HepG2 (cell line): ENCODE data around the gene SNX7.

ENCODE experiments used
- NFE2 ChIP-seq: sonication (generic); formaldehyde crosslinking; IDR thresholded peaks from 2 replicates; pipeline ENCODE4 v1.4.0; 2020; ENCODE audit warnings: missing genetic modification reagents
- POLR2A ChIP-seq, 2 experiments: IDR thresholded peaks; 2 replicates each; pipeline ENCODE4 v1.6.1; 2011; ENCODE audit warnings: low read depth in 2 of 2, low read length in 2 of 2, mild to moderate bottlenecking in 1 of 2, moderate library complexity in 1 of 2; ENCODE audit not compliant: insufficient read depth in 1 of 2
- TCF12 ChIP-seq, 2 experiments: fragments of 450-650 bp in 1 of 2; sonication (generic) in 1 of 2; formaldehyde crosslinking in 1 of 2; IDR thresholded peaks; 2 replicates each; pipeline versions ENCODE4 v1.6.1 to v1.8.0; 2017 to 2022; ENCODE audit warnings: antibody characterized with exemption in 1 of 2, mild to moderate bottlenecking in 1 of 2, missing genetic modification reagents in 1 of 2, moderate library complexity in 1 of 2
- ZBTB1 ChIP-seq: sonication (generic); formaldehyde crosslinking; IDR thresholded peaks from 2 replicates; pipeline ENCODE4 v1.4.0; 2020; ENCODE audit warnings: missing genetic modification reagents, borderline replicate concordance
- TF ChIP-seq, protein P1 (sequence below): sonication (generic); formaldehyde crosslinking; IDR thresholded peaks from 2 replicates; pipeline ENCODE4 v1.5.0; 2020; ENCODE audit warnings: mild to moderate bottlenecking, missing genetic modification reagents, moderate library complexity

GRCh38 chr1:98662356-98662670 lies 792 bp downstream of the SNX7 start:
- TF ChIP-seq POLR2A (IDR thresholded peaks at IDR 0.05; ENCODE audit: insufficient read depth in 1 of 2, low read depth in 2 of 2, low read length in 2 of 2) (no peak), NFE2 (CRISPR knock-in tag) (no peak), ZBTB1 (CRISPR knock-in tag) (no peak), TCF12 (IDR thresholded peaks at IDR 0.05) (no peak), TCF12 (CRISPR knock-in tag; IDR thresholded peaks at IDR 0.05) (no peak)
- TF ChIP-seq, protein P1, sequence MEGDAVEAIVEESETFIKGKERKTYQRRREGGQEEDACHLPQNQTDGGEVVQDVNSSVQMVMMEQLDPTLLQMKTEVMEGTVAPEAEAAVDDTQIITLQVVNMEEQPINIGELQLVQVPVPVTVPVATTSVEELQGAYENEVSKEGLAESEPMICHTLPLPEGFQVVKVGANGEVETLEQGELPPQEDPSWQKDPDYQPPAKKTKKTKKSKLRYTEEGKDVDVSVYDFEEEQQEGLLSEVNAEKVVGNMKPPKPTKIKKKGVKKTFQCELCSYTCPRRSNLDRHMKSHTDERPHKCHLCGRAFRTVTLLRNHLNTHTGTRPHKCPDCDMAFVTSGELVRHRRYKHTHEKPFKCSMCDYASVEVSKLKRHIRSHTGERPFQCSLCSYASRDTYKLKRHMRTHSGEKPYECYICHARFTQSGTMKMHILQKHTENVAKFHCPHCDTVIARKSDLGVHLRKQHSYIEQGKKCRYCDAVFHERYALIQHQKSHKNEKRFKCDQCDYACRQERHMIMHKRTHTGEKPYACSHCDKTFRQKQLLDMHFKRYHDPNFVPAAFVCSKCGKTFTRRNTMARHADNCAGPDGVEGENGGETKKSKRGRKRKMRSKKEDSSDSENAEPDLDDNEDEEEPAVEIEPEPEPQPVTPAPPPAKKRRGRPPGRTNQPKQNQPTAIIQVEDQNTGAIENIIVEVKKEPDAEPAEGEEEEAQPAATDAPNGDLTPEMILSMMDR: no peak
